ENCODE results near the gene TLE5. TPM values are rescaled to one million over a fixed set of nuclear protein-coding genes. Genes with fewer than 3 reads are reported as not detected.

The TLE5 gene
- total and polyA plus RNA-seq, 10 of the 15 experiments (the other 5 are each of a cell fraction or from before 2014, with no cell fraction given) = 2.5 to 373 (median 154) TPM

GRCh38 chr19:3061182-3062161 lies 823 bp downstream of the TLE5 start (continued):
- TF ChIP-seq, protein P1, sequence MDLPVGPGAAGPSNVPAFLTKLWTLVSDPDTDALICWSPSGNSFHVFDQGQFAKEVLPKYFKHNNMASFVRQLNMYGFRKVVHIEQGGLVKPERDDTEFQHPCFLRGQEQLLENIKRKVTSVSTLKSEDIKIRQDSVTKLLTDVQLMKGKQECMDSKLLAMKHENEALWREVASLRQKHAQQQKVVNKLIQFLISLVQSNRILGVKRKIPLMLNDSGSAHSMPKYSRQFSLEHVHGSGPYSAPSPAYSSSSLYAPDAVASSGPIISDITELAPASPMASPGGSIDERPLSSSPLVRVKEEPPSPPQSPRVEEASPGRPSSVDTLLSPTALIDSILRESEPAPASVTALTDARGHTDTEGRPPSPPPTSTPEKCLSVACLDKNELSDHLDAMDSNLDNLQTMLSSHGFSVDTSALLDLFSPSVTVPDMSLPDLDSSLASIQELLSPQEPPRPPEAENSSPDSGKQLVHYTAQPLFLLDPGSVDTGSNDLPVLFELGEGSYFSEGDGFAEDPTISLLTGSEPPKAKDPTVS (IDR thresholded peaks at IDR 0.05; ENCODE audit: low read depth, low read length) = no peak
- TF ChIP-seq CREM (IDR thresholded peaks at IDR 0.05; ENCODE audit: low read depth) (no peak), CHD1 (IDR thresholded peaks at IDR 0.05; ENCODE audit: low read depth, low read length) (no peak), CBFB (IDR thresholded peaks at IDR 0.05; ENCODE audit: low read depth) (no peak), CHD4 (IDR thresholded peaks at IDR 0.05) (no peak), NRF1 (conservative IDR thresholded peaks at IDR 0.05; ENCODE audit: low read depth, low read length) (no peak), ZBTB40 (IDR thresholded peaks at IDR 0.05; ENCODE audit: borderline replicate concordance) (no peak)

Measured in GM12878 (cell line).